Natural killer cell (primary cell): Measurements from ENCODE around the gene VPS13D. TPM values are rescaled to one million over a fixed set of nuclear protein-coding genes. Genes with fewer than 3 reads are reported as not detected.

ENCODE experiments used
- ATAC-seq, 3 donors: fragments of 150-1000 bp in 2 of 3; fragments of 200-7000 bp in 1 of 3; cut with Tn5 transposase; 1 replicate in 1 of 3; 2 replicates in 2 of 3; pipeline ENCODE4 v1.10.0; 2021; ENCODE audit warnings: mild to moderate bottlenecking in 2 of 3, moderate library complexity in 2 of 3
- DNase-seq, 2 donors: peaks; one replicate each; pipeline versions ENCODE4 v3.0.0 to v3.0.0-alpha.2; 2013 to 2021; ENCODE audit warnings: mixed read lengths in 1 of 2
- H3K27ac ChIP-seq: one replicate; pipeline ENCODE4 v1.5.1; 2013; ENCODE audit warnings: mild to moderate bottlenecking, low read length
- H3K27me3 ChIP-seq: one replicate; pipeline ENCODE4 v1.6.1; 2013; ENCODE audit warnings: low read length; ENCODE audit not compliant: control insufficient read depth, insufficient read depth
- H3K36me3 ChIP-seq: one replicate; pipeline ENCODE4 v1.6.1; 2013; ENCODE audit warnings: low read length; ENCODE audit not compliant: control insufficient read depth, insufficient read depth
- H3K4me1 ChIP-seq: one replicate; pipeline ENCODE4 v1.6.1; 2013; ENCODE audit warnings: low read length; ENCODE audit not compliant: control insufficient read depth, insufficient read depth
- H3K4me3 ChIP-seq: one replicate; pipeline ENCODE4 v1.5.1; 2013; ENCODE audit warnings: low read length
- H3K9me3 ChIP-seq: one replicate; pipeline ENCODE4 v1.6.1; 2013; ENCODE audit warnings: low read length; ENCODE audit not compliant: control insufficient read depth, insufficient read depth
- H3K27ac Mint-ChIP-seq, 2 donors: one replicate each; pipeline ENCODE4 v1.8.0; 2022; ENCODE audit warnings: mild to moderate bottlenecking in 2 of 2, mixed read lengths in 2 of 2, moderate library complexity in 1 of 2
- H3K27me3 Mint-ChIP-seq, 2 donors: one replicate each; pipeline ENCODE4 v1.8.0; 2022; ENCODE audit warnings: low read depth in 2 of 2, mixed read lengths in 2 of 2
- H3K36me3 Mint-ChIP-seq: one replicate; pipeline ENCODE4 v1.8.0; 2022; ENCODE audit warnings: mixed read lengths
- H3K4me1 Mint-ChIP-seq, 2 donors: one replicate each; pipeline ENCODE4 v1.8.0; 2022; ENCODE audit warnings: mixed read lengths in 2 of 2
- H3K4me3 Mint-ChIP-seq: one replicate; pipeline ENCODE4 v1.8.0; 2022; ENCODE audit warnings: mild to moderate bottlenecking, moderate library complexity, mixed read lengths
- H3K9me3 Mint-ChIP-seq, 2 donors: one replicate each; pipeline ENCODE4 v1.8.0; 2022; ENCODE audit warnings: mixed read lengths in 2 of 2
- CTCF ChIP-seq: fragments of 200-600 bp; IDR thresholded peaks from one replicate; pipeline ENCODE4 v1.8.0; 2022; ENCODE audit warnings: antibody characterized with exemption
- WGBS: methylation state at CpG from one replicate; pipeline ENCODE4 v1.1.7; 2013; ENCODE audit warnings: missing lambda C conversion rate; ENCODE audit not compliant: insufficient coverage; 5-methylcytosine and 5-hydroxymethylcytosine counted together
- intact Hi-C: fragments of 100-400 bp; cut with micrococcal nuclease; formaldehyde crosslinking; loops from one replicate; pipeline ENCODE4 v1.14.2; 2022
- total RNA-seq, 4 donors: library from RNA; stranded (reverse); fragments of 120-200 nt in 1 of 4; gene quantifications; one replicate each; pipeline versions ENCODE4 v1.2.3 to v1.2.4, GENCODE V29; 2013 to 2022

The VPS13D gene
- total RNA-seq, 3 donors from 2014 or later (not counting 1 experiment from before 2014, with no cell fraction given): 66.3 to 94.0 (median 81.7) TPM

GRCh38 chr1:12544357-12544756 lies 314.5 kb downstream of the VPS13D start:
- H3K4me3 ChIP-seq: no peak overlapping the region
- intact Hi-C loops: no loop called here
- DNase-seq (no peak), ATAC-seq (no peak)
- H3K9me3 Mint-ChIP-seq: no peaks in the 10 kb centered on the region
- no peak overlapping the region for H3K27ac ChIP-seq
- no peak overlapping the region for H3K27ac Mint-ChIP-seq
- peaks cover 4% of the 10 kb centered on the region for H3K4me1 ChIP-seq
- H3K36me3 Mint-ChIP-seq: no peaks in the 10 kb centered on the region
- H3K27me3 ChIP-seq: no peaks in the 10 kb centered on the region
- 91% methylated on average over 4 of the region's 4 CpGs for WGBS
- peaks cover 0 to 6% of the 10 kb centered on the region in 2 donors for H3K27me3 Mint-ChIP-seq
- peaks cover 0 to 7% of the 10 kb centered on the region in 2 donors for H3K4me1 Mint-ChIP-seq
- H3K9me3 ChIP-seq: no peaks in the 10 kb centered on the region
- H3K4me3 Mint-ChIP-seq: no peak overlapping the region
- H3K36me3 ChIP-seq: no peaks in the 10 kb centered on the region
- TF ChIP-seq CTCF: no peak

- Histone ChIP-seq H3K9me3 (no peaks in the 10 kb centered on the region), H3K27me3 (no peaks in the 10 kb centered on the region), H3K4me1 (peaks cover 4% of the 10 kb centered on the region), H3K4me3 (no peak overlapping the region), H3K36me3 (no peaks in the 10 kb centered on the region), H3K27ac (no peak overlapping the region)
- H3K36me3 Mint-ChIP-seq: no peaks in the 10 kb centered on the region
- WGBS: 28% methylated on average over 6 of the region's 8 CpGs
- H3K4me1 Mint-ChIP-seq: peaks cover 0 to 7% of the 10 kb centered on the region in 2 donors
- no peak overlapping the region for H3K4me3 Mint-ChIP-seq
- DNase-seq (no peak), ATAC-seq (no peak)
- H3K27me3 Mint-ChIP-seq: peaks cover 0 to 6% of the 10 kb centered on the region in 2 donors
- intact Hi-C loops: no loop called here
- no peak overlapping the region for H3K27ac Mint-ChIP-seq
- no peaks in the 10 kb centered on the region for H3K9me3 Mint-ChIP-seq
- no peak for TF ChIP-seq CTCF
Observed at GRCh38 chr1:12544992-12545391, 315.2 kb downstream of the VPS13D start.

GRCh38 chr1:12546771-12547585 lies 317.1 kb downstream of the VPS13D start:
- WGBS: 77% methylated on average over 17 of the region's 17 CpGs
- peak overlapping the region in 1 of 2 donors; percentile 36 for H3K27ac Mint-ChIP-seq
- intact Hi-C loops: no loop called here

More at GRCh38 chr1:12546771-12547585, 317.1 kb downstream of the VPS13D start:
- H3K36me3 ChIP-seq: no peaks in the 10 kb centered on the region
- no peak for ATAC-seq
- no peaks in the 10 kb centered on the region for H3K27me3 ChIP-seq
- peaks cover 9% of the 10 kb centered on the region for H3K4me1 ChIP-seq
- TF ChIP-seq CTCF: no peak
- no peaks in the 10 kb centered on the region for H3K9me3 Mint-ChIP-seq
- H3K9me3 ChIP-seq: no peaks in the 10 kb centered on the region
- H3K4me3 Mint-ChIP-seq: no peak overlapping the region
- H3K4me1 Mint-ChIP-seq: peaks cover 5 to 14% of the 10 kb centered on the region in 2 donors
- peaks cover 0 to 5% of the 10 kb centered on the region in 2 donors for H3K27me3 Mint-ChIP-seq
- no peak for DNase-seq
- no peak overlapping the region for H3K27ac ChIP-seq
- H3K36me3 Mint-ChIP-seq: no peaks in the 10 kb centered on the region
- no peak overlapping the region for H3K4me3 ChIP-seq
